Heart left ventricle (tissue), 16 donors: Measurements from ENCODE around the gene CHD9. TPM values are rescaled to one million over a fixed set of nuclear protein-coding genes. Genes with fewer than 3 reads are reported as not detected.

ENCODE experiments used
- ATAC-seq, 4 donors: fragments of 200-7000 bp; cut with Tn5 transposase; one replicate each; pipeline ENCODE4 v1.9.1; 2020 to 2022; ENCODE audit warnings: moderate library complexity in 4 of 4, mild to moderate bottlenecking in 3 of 4, moderate number of reproducible peaks in 1 of 4
- DNase-seq, 5 donors: peaks; one replicate each; pipeline ENCODE4 v3.0.0-alpha.2; 2020
- H3K27ac ChIP-seq, 12 donors: fragments of 200-600 bp; sonication (generic) in 4 of 12; one replicate each; pipeline versions ENCODE4 v1.5.0 to v1.8.0; 2016 to 2022; ENCODE audit warnings: mild to moderate bottlenecking in 2 of 12
- H3K27me3 ChIP-seq, 9 donors: fragments of 200-600 bp; sonication (generic) in 2 of 9; one replicate each; pipeline versions ENCODE4 v1.5.1 to v1.8.0; 2016 to 2022; ENCODE audit warnings: mild to moderate bottlenecking in 3 of 9
- H3K36me3 ChIP-seq, 9 donors: fragments of 200-600 bp; sonication (generic) in 2 of 9; one replicate each; pipeline versions ENCODE4 v1.5.0 to v1.8.0; 2018 to 2022; ENCODE audit warnings: mild to moderate bottlenecking in 2 of 9
- H3K4me1 ChIP-seq, 12 donors: fragments of 200-600 bp; sonication (generic) in 4 of 12; one replicate each; pipeline versions ENCODE4 v1.5.0 to v1.8.0; 2016 to 2022; ENCODE audit warnings: mild to moderate bottlenecking in 3 of 12
- H3K4me3 ChIP-seq, 12 donors: fragments of 200-600 bp; sonication (generic) in 4 of 12; one replicate each; pipeline versions ENCODE4 v1.5.0 to v1.8.0; 2017 to 2022; ENCODE audit warnings: mild to moderate bottlenecking in 9 of 12, moderate library complexity in 4 of 12
- H3K9me3 ChIP-seq, 12 donors: fragments of 200-600 bp; sonication (generic) in 4 of 12; one replicate each; pipeline versions ENCODE4 v1.5.0 to v1.8.0; 2016 to 2022; ENCODE audit warnings: mild to moderate bottlenecking in 1 of 12
- POLR2A ChIP-seq, 2 donors: fragments of 450-650 bp; IDR thresholded peaks; one replicate each; pipeline ENCODE4 v1.6.1; 2017; ENCODE audit warnings: antibody characterized with exemption in 2 of 2, mild to moderate bottlenecking in 2 of 2, moderate library complexity in 2 of 2
- WGBS, 4 donors: extraction: QIAGEN DNeasy Blood & Tissue Kit in 2 of 4; methylation state at CpG; one replicate each; pipeline versions ENCODE4 v1.1.5 to v1.1.7; 2013 to 2018; 5-methylcytosine and 5-hydroxymethylcytosine counted together
- intact Hi-C, 10 donors: fragments of 100-400 bp; cut with DNase I; formaldehyde crosslinking; loops; one replicate each; pipeline versions ENCODE4 v1.11.1 to v1.14.2; 2022
- polyA plus RNA-seq, 2 donors: library from polyadenylated mRNA; stranded (reverse); fragments of 200-250 nt; gene quantifications; one replicate each; pipeline ENCODE4 v1.2.3, GENCODE V29; 2013
- total RNA-seq, 9 donors: library from RNA; depleted of rRNA in 2 of 9; stranded (reverse); fragments of >200 nt in 2 of 9; fragmentation: NEBNext Ultra II Directional in 3 of 9; extraction: Animal tissue kit (Norgen Biotek cat#: 25700) in 3 of 9; gene quantifications; one replicate each; pipeline versions ENCODE4 v1.1.0 to v1.2.4, GENCODE V29; 2016 to 2023
- TF ChIP-seq, protein P1 (sequence below), 12 donors: fragments of 200-600 bp; sonication (generic) in 4 of 12; IDR thresholded peaks; one replicate each; pipeline versions ENCODE4 v1.5.0 to v1.8.0; 2018 to 2022; ENCODE audit warnings: antibody characterized with exemption in 12 of 12, mild to moderate bottlenecking in 5 of 12
- donor health status: ischemic (EF 13 %, LVEDD 7.1; RV severe dilation, severe dysfunction).
- donor health status: healthy with polysubstance abuse.
- donor health status: DM: no; HTN: yes; CAD: no.
- donor health status: DM: no; HTN: no; CAD: no.
- donor health status: ischemic (EF 25% LVEDD 6.9; RV normal size, moderate dysfunction).
- donor health status: ischemic (EF 25% LVEDD 5.7; RV mildly dilated, moderate dysfunction).
- donor health status: healthy.
- donor health status: DM: yes; HTN: yes; CAD: no.
- donor health status: ischemic (EF 35%, LVEDD 5.7; RV mildly dilated, moderate dysfunction).
- donor health status: nonischemic (EF 11% LVEDD 7.7; RV severe dilation, severe dysfunction).
- donor health status: DM: yes; HTN: yes; CAD: no.
- donor health status: PGD.
- donor health status: ischemic (EF 29% LVEDD 5.4; RV normal size, mild dysfunction).
- donor health status: nonischemic (EF 23%, LVEDD 6.1; RV moderate dilation, normal function).

The CHD9 gene
- total and polyA plus RNA-seq, 11 donors: 11.8 to 56.2 (median 41.3) TPM

DNA sequence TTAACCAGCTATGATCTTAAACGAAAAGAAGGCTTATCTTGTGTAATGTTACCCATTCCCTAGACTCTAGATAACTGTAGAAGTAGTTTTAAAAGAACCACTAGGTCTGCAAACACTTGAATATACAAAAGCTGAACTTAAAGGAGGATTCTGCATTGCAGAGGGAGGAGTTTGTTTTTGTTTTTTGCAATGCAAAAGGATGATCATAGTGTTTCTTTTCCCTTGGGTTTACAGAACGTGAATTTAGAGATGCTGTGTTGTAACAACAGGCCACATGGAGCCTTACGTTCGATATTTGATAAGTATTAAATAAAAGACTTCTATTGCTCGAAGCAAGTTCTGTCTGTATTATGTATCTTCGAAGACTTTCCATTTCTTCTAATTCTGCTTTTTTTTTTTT lies 77.6 kb downstream of the CHD9 start:
- ATAC-seq (no peak), DNase-seq (no peak)
- peak overlapping the region in 10 of 12 donors; percentile 70 to 89 (median 84) for H3K4me3 ChIP-seq
- intact Hi-C loops: loop anchor here in 7 of 10 donors (2.0 to 10.0 kb wide), 8 partner anchors 35 to 90 kb away; partner anchors contain the start of genes CHD9 (in 3 of the 7) and CHD9NB (in 2 of the 7)
- TF ChIP-seq POLR2A (IDR thresholded peaks at IDR 0.05): no peak
- TF ChIP-seq, protein P1, sequence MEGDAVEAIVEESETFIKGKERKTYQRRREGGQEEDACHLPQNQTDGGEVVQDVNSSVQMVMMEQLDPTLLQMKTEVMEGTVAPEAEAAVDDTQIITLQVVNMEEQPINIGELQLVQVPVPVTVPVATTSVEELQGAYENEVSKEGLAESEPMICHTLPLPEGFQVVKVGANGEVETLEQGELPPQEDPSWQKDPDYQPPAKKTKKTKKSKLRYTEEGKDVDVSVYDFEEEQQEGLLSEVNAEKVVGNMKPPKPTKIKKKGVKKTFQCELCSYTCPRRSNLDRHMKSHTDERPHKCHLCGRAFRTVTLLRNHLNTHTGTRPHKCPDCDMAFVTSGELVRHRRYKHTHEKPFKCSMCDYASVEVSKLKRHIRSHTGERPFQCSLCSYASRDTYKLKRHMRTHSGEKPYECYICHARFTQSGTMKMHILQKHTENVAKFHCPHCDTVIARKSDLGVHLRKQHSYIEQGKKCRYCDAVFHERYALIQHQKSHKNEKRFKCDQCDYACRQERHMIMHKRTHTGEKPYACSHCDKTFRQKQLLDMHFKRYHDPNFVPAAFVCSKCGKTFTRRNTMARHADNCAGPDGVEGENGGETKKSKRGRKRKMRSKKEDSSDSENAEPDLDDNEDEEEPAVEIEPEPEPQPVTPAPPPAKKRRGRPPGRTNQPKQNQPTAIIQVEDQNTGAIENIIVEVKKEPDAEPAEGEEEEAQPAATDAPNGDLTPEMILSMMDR (IDR thresholded peaks at IDR 0.05): no peak
- H3K27me3 ChIP-seq: no peaks in the 10 kb centered on the region
- H3K4me1 ChIP-seq: peaks cover 0 to 64% (median 29%) of the 10 kb centered on the region in 12 donors
- H3K9me3 ChIP-seq: no peaks in the 10 kb centered on the region
- WGBS, 4 donors: 57 to 69% (median 62%) methylated on average over 6 of the region's 6 CpGs
- H3K27ac ChIP-seq: peak overlapping the region in 8 of 12 donors; percentile 78 to 98 (median 97)
- no peaks in the 10 kb centered on the region for H3K36me3 ChIP-seq

DNA sequence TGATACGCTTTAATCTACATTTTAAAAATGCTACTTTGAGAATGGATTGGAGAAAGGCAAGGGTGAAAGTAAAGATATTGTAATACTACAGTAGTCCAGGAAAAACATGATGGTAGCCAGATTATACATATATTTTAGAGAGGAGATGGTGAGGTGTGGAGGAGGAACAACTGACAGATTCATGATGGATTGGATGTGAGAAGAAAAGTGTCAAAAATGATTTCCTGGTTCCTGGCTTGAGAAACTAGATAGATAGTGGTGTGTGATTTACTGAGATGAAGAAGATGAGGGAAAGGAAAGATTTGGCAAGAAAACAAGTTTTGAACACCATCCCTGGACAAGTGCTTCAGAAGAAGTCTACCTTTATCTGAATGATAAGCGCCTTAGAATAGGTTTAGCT lies 80.5 kb downstream of the CHD9 start:
- no peak for ATAC-seq
- H3K27ac ChIP-seq: no peak overlapping the region
- H3K4me1 ChIP-seq: peaks cover 0 to 53% (median 19%) of the 10 kb centered on the region in 12 donors
- no peak for DNase-seq
- no peaks in the 10 kb centered on the region for H3K9me3 ChIP-seq
- intact Hi-C loops: loop anchor here in 2 of 10 donors (10.0 kb wide), 2 partner anchors 69 to 81 kb away; partner anchors contain the start of genes CHD9 (in 2 of the 2) and CHD9NB (in 2 of the 2)
- H3K4me3 ChIP-seq: no peak overlapping the region
- TF ChIP-seq POLR2A (IDR thresholded peaks at IDR 0.05): no peak
- TF ChIP-seq, protein P1 (IDR thresholded peaks at IDR 0.05): no peak
- no peaks in the 10 kb centered on the region for H3K27me3 ChIP-seq
- H3K36me3 ChIP-seq: no peaks in the 10 kb centered on the region
- WGBS, 4 donors: 92 to 96% (median 93%) methylated on average over 2 of the region's 2 CpGs

DNA sequence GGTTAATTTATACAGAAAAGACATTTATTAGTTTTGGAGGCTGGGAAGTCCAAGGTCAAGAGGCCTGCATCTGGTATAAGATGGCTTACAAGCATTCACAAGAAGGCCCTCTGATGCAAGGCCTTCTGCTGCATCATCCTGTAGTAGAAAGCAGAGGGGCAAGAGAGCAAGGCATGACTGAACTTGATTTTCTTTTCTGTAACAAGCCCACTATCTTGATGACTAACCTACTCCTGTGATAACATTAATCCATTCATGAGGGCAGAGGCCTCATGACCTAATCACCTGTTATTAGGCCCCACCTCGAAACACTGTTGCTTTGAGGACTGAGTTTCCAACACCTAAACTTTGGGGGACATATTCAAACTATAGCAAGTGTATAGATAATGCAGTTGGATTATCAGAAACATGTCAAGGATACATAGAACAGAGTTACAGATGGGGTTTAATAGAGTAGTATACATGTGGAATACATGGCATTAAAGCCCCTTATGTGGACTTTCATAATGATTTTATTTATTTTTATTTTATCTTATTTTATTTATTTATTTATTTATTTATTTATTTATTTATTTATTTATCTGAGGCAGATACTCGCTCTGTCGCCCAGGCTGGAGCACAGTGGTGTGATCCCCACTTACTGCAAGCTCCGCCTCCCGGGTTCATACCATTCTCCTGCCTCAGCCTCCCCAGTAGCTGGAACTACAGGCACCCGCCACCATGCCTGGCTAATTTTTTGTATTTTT lies 88.2 kb downstream of the CHD9 start:
- Histone ChIP-seq H3K4me3 (no peak overlapping the region), H3K36me3 (no peaks in the 10 kb centered on the region), H3K27ac (no peak overlapping the region), H3K9me3 (no peaks in the 10 kb centered on the region), H3K27me3 (no peaks in the 10 kb centered on the region), H3K4me1 (peaks cover 0 to 14% (median 5%) of the 10 kb centered on the region in 12 donors)
- ATAC-seq (no peak), DNase-seq (no peak)
- 94 to 99% (median 97%) methylated on average over 6 of the region's 6 CpGs for WGBS, 4 donors
- TF ChIP-seq POLR2A (IDR thresholded peaks at IDR 0.05): no peak
- TF ChIP-seq, protein P1 (IDR thresholded peaks at IDR 0.05): no peak
- intact Hi-C loops: no loop called here

DNA sequence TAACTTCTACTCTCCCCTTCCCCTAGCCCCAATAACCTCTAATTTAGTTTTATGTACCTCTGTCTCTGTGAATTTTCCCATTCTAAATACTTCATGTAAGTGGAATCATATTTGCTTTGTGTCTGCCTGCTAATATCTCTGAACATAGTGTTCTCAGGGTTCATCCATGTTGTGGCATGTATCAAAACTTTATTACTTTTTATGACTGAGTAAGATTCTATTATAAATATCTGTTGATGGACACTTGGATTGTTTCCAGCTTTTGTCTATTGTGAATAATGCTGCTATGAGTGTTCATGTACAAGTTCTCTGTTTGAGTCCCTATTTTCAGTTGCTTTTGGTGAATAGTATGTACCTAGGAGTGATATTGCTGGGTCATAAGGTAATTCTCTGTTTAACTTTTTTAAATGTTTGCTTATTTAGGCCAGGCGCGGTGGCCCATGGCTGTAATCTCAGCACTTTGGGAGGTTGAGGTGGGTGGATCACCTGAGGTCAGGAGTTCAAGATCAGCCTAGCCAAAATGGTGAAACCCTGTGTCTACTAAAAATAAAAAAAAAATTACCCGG lies 92.8 kb downstream of the CHD9 start:
- H3K27me3 ChIP-seq: no peaks in the 10 kb centered on the region
- DNase-seq: no peak
- WGBS, 4 donors: 93 to 97% (median 97%) methylated on average over 3 of the region's 3 CpGs
- peaks cover 0 to 7% (median 0%) of the 10 kb centered on the region in 9 donors for H3K36me3 ChIP-seq
- peaks cover 0 to 25% (median 9%) of the 10 kb centered on the region in 12 donors for H3K9me3 ChIP-seq
- peak in 1 of 4 donors; percentile 26 for ATAC-seq
- no peak overlapping the region for H3K4me3 ChIP-seq
- no peak for TF ChIP-seq POLR2A (IDR thresholded peaks at IDR 0.05)
- TF ChIP-seq, protein P1 (IDR thresholded peaks at IDR 0.05): no peak
- H3K4me1 ChIP-seq: peaks cover 0 to 17% (median 6%) of the 10 kb centered on the region in 12 donors
- H3K27ac ChIP-seq: no peak overlapping the region
- intact Hi-C loops: no loop called here
